CD14-positive monocyte (primary cell): ENCODE measurements around the gene SPAG17. TPM values are rescaled to one million over a fixed set of nuclear protein-coding genes. Genes with fewer than 3 reads are reported as not detected.

ENCODE experiments used
- DNase-seq, 3 donors: peaks; one replicate each; pipeline ENCODE4 v3.0.0-alpha.2; 2011 to 2022
- H2AFZ ChIP-seq: 2 replicates; pipeline ENCODE4 v1.6.0; 2012; ENCODE audit warnings: mild to moderate bottlenecking, low read depth, low read length, inconsistent platforms; ENCODE audit not compliant: insufficient read depth, poor library complexity, severe bottlenecking
- H3K27ac ChIP-seq, 2 donors: 1 replicate in 1 of 2; 2 replicates in 1 of 2; pipeline ENCODE4 v1.5.1; 2012 to 2013; ENCODE audit warnings: low read length in 2 of 2, control low read depth in 1 of 2, inconsistent platforms in 1 of 2, low read depth in 1 of 2, mild to moderate bottlenecking in 1 of 2
- H3K27me3 ChIP-seq, 2 donors: one replicate each; pipeline versions ENCODE4 v1.6.0 to v1.6.1; 2011 to 2013; ENCODE audit warnings: low read length in 2 of 2; ENCODE audit not compliant: control insufficient read depth in 2 of 2, insufficient read depth in 2 of 2
- H3K36me3 ChIP-seq, 2 donors: replicated peaks in 1 of 2; 1 replicate in 1 of 2; 2 replicates in 1 of 2; pipeline versions ENCODE4 v1.5.1 to v1.6.1; 2012 to 2013; ENCODE audit warnings: low read length in 2 of 2, control low read depth in 1 of 2, inconsistent platforms in 1 of 2, mild to moderate bottlenecking in 1 of 2; ENCODE audit not compliant: insufficient read depth in 2 of 2, control insufficient read depth in 1 of 2
- H3K4me1 ChIP-seq, 2 donors: 1 replicate in 1 of 2; 2 replicates in 1 of 2; pipeline versions ENCODE4 v1.5.1 to v1.6.1; 2012 to 2013; ENCODE audit warnings: low read length in 2 of 2, control low read depth in 1 of 2, inconsistent platforms in 1 of 2, mild to moderate bottlenecking in 1 of 2, moderate library complexity in 1 of 2; ENCODE audit not compliant: insufficient read depth in 2 of 2, control insufficient read depth in 1 of 2
- H3K4me2 ChIP-seq: replicated peaks from 2 replicates; pipeline ENCODE3; 2012; ENCODE audit warnings: low read length, moderate library complexity, mild to moderate bottlenecking; ENCODE audit not compliant: poor library complexity, severe bottlenecking; ENCODE audit errors: extremely low read depth
- H3K4me3 ChIP-seq, 3 experiments: fragments of 200-600 bp in 1 of 3; sonication (generic) in 1 of 3; replicated peaks in 1 of 3; 1 replicate in 2 of 3; 2 replicates in 1 of 3; pipeline ENCODE4 v1.5.1; 2011 to 2013; ENCODE audit warnings: low read length in 3 of 3, mild to moderate bottlenecking in 3 of 3, control low read depth in 2 of 3, low read depth in 2 of 3, inconsistent platforms in 1 of 3, moderate library complexity in 1 of 3
- H3K79me2 ChIP-seq: 2 replicates; pipeline ENCODE4 v1.6.0; 2012; ENCODE audit warnings: mild to moderate bottlenecking, control low read depth, inconsistent platforms, low read length, moderate library complexity; ENCODE audit not compliant: insufficient read depth
- H3K9ac ChIP-seq: 2 replicates; pipeline ENCODE4 v1.6.0; 2017; ENCODE audit warnings: low read length, mild to moderate bottlenecking; ENCODE audit not compliant: insufficient read depth, poor library complexity, severe bottlenecking
- H3K9me3 ChIP-seq, 2 donors: replicated peaks in 1 of 2; 1 replicate in 1 of 2; 2 replicates in 1 of 2; pipeline versions ENCODE4 v1.5.1 to v1.6.1; 2012 to 2013; ENCODE audit warnings: low read length in 2 of 2, control low read depth in 1 of 2; ENCODE audit not compliant: control insufficient read depth in 1 of 2, insufficient read depth in 1 of 2
- H4K20me1 ChIP-seq: 2 replicates; pipeline ENCODE4 v1.6.0; 2012; ENCODE audit warnings: mild to moderate bottlenecking, low read length, control low read depth, moderate library complexity; ENCODE audit not compliant: insufficient read depth
- H3K27ac Mint-ChIP-seq, 7 donors: one replicate each; pipeline ENCODE4 v1.8.0; 2020; ENCODE audit warnings: mild to moderate bottlenecking in 7 of 7, mixed read lengths in 7 of 7, moderate library complexity in 6 of 7, inconsistent platforms in 2 of 7
- H3K27me3 Mint-ChIP-seq, 3 donors: one replicate each; pipeline ENCODE4 v1.8.0; 2021 to 2022; ENCODE audit warnings: low read depth in 3 of 3, mild to moderate bottlenecking in 3 of 3, mixed read lengths in 3 of 3, moderate library complexity in 3 of 3, inconsistent platforms in 1 of 3
- H3K36me3 Mint-ChIP-seq, 2 donors: one replicate each; pipeline ENCODE4 v1.8.0; 2020; ENCODE audit warnings: mixed read lengths in 2 of 2, inconsistent platforms in 1 of 2, mild to moderate bottlenecking in 1 of 2
- H3K4me1 Mint-ChIP-seq: one replicate; pipeline ENCODE4 v1.8.0; 2020; ENCODE audit warnings: mild to moderate bottlenecking, mixed read lengths
- H3K4me3 Mint-ChIP-seq, 2 donors: one replicate each; pipeline ENCODE4 v1.8.0; 2020; ENCODE audit warnings: mild to moderate bottlenecking in 2 of 2, mixed read lengths in 2 of 2, moderate library complexity in 1 of 2
- H3K9me3 Mint-ChIP-seq, 7 donors: one replicate each; pipeline ENCODE4 v1.8.0; 2020 to 2022; ENCODE audit warnings: mixed read lengths in 7 of 7, mild to moderate bottlenecking in 6 of 7, moderate library complexity in 6 of 7, inconsistent platforms in 2 of 7
- CTCF ChIP-seq: fragments of 200-600 bp; IDR thresholded peaks from one replicate; pipeline ENCODE4 v1.8.0; 2022; ENCODE audit warnings: antibody characterized with exemption, mild to moderate bottlenecking
- WGBS: methylation state at CpG from one replicate; pipeline ENCODE4 v1.1.5; 2013; ENCODE audit warnings: missing lambda C conversion rate; ENCODE audit not compliant: insufficient coverage; 5-methylcytosine and 5-hydroxymethylcytosine counted together
- intact Hi-C, 2 donors: fragments of 100-400 bp; cut with micrococcal nuclease; formaldehyde crosslinking; loops; one replicate each; pipeline versions ENCODE4 v1.15.0 to v1.15.1; 2023
- polyA plus RNA-seq, 3 donors: library from polyadenylated mRNA; depleted of rRNA in 1 of 3; unstranded in 2 of 3; stranded (reverse) in 1 of 3; fragments of 300-500 nt in 2 of 3; fragments of >200 nt in 1 of 3; fragmentation: Illumina TruSeq in 2 of 3; gene quantifications; 1 replicate in 2 of 3; 2 replicates in 1 of 3; pipeline ENCODE4 v1.2.3, GENCODE V29; 2012 to 2021

The SPAG17 gene
- polyA plus RNA-seq, 3 donors = 0.26 to 0.87 (median 0.68) TPM

- Histone ChIP-seq H3K9ac (no peak overlapping the region), H3K4me3 (no peak overlapping the region), H3K4me2 (no peak overlapping the region), H3K9me3 (no peaks in the 10 kb centered on the region), H4K20me1 (no peaks in the 10 kb centered on the region), H3K27ac (no peak overlapping the region), H3K79me2 (no peaks in the 10 kb centered on the region), H3K4me1 (no peaks in the 10 kb centered on the region), H3K36me3 (no peaks in the 10 kb centered on the region), H2AFZ (no peak overlapping the region), H3K27me3 (peaks cover 0 to 3% of the 10 kb centered on the region in 2 donors)
- no peak for TF ChIP-seq CTCF
- no peak for DNase-seq
- intact Hi-C loops = loop anchor here in 1 of 2 donors (10.0 kb wide), 1 partner anchor 135 kb away; no protein-coding TSS in a partner anchor
- H3K4me1 Mint-ChIP-seq = no peaks in the 10 kb centered on the region
- no peaks in the 10 kb centered on the region for H3K36me3 Mint-ChIP-seq
- peaks cover 2 to 6% (median 2%) of the 10 kb centered on the region in 3 donors for H3K27me3 Mint-ChIP-seq
- H3K4me3 Mint-ChIP-seq = no peak overlapping the region
- no peaks in the 10 kb centered on the region for H3K9me3 Mint-ChIP-seq
- WGBS = 82% methylated on average over 3 of the region's 4 CpGs
- no peak overlapping the region for H3K27ac Mint-ChIP-seq
Measured at GRCh38 chr1:118159569-118159968, 25.5 kb downstream of the SPAG17 start.

- Histone ChIP-seq H2AFZ (no peak overlapping the region), H3K9ac (no peak overlapping the region), H3K79me2 (no peaks in the 10 kb centered on the region), H3K4me1 (no peaks in the 10 kb centered on the region), H3K4me2 (no peak overlapping the region), H3K27ac (no peak overlapping the region), H3K36me3 (no peaks in the 10 kb centered on the region), H3K27me3 (peaks cover 0 to 2% of the 10 kb centered on the region in 2 donors), H4K20me1 (no peaks in the 10 kb centered on the region), H3K4me3 (no peak overlapping the region), H3K9me3 (no peaks in the 10 kb centered on the region)
- intact Hi-C loops = loop anchor here in 1 of 2 donors (10.0 kb wide), 1 partner anchor 134 kb away; no protein-coding TSS in a partner anchor
- no CpG with 5 or more reads among the region's 1 CpG for WGBS
- no peaks in the 10 kb centered on the region for H3K36me3 Mint-ChIP-seq
- H3K9me3 Mint-ChIP-seq = no peaks in the 10 kb centered on the region
- no peak overlapping the region for H3K4me3 Mint-ChIP-seq
- no peak for TF ChIP-seq CTCF
- H3K27ac Mint-ChIP-seq = no peak overlapping the region
- peaks cover 2 to 6% (median 2%) of the 10 kb centered on the region in 3 donors for H3K27me3 Mint-ChIP-seq
- H3K4me1 Mint-ChIP-seq = no peaks in the 10 kb centered on the region
- DNase-seq = no peak
Measured at GRCh38 chr1:118158924-118159323, 26.1 kb downstream of the SPAG17 start.
